IPS-15b (cell line): ENCODE measurements around the gene IP6K3.

ENCODE experiments used
- H3K27me3 ChIP-seq: one replicate; pipeline ENCODE4 v1.6.1; 2013; ENCODE audit warnings: low read length; ENCODE audit not compliant: control insufficient read depth, insufficient read depth
- H3K36me3 ChIP-seq: one replicate; pipeline ENCODE4 v1.6.1; 2013; ENCODE audit warnings: low read length; ENCODE audit not compliant: control insufficient read depth, insufficient read depth
- H3K4me1 ChIP-seq: one replicate; pipeline ENCODE4 v1.6.1; 2013; ENCODE audit warnings: mild to moderate bottlenecking, low read length; ENCODE audit not compliant: control insufficient read depth, insufficient read depth
- H3K4me3 ChIP-seq: one replicate; pipeline ENCODE4 v1.5.1; 2013; ENCODE audit warnings: low read depth, low read length
- H3K9ac ChIP-seq: one replicate; pipeline ENCODE4 v1.6.1; 2013; ENCODE audit warnings: low read depth, mild to moderate bottlenecking, low read length
- H3K9me3 ChIP-seq: one replicate; pipeline ENCODE4 v1.6.1; 2013; ENCODE audit warnings: mild to moderate bottlenecking, low read length; ENCODE audit not compliant: control insufficient read depth, insufficient read depth

The IP6K3 gene

DNA sequence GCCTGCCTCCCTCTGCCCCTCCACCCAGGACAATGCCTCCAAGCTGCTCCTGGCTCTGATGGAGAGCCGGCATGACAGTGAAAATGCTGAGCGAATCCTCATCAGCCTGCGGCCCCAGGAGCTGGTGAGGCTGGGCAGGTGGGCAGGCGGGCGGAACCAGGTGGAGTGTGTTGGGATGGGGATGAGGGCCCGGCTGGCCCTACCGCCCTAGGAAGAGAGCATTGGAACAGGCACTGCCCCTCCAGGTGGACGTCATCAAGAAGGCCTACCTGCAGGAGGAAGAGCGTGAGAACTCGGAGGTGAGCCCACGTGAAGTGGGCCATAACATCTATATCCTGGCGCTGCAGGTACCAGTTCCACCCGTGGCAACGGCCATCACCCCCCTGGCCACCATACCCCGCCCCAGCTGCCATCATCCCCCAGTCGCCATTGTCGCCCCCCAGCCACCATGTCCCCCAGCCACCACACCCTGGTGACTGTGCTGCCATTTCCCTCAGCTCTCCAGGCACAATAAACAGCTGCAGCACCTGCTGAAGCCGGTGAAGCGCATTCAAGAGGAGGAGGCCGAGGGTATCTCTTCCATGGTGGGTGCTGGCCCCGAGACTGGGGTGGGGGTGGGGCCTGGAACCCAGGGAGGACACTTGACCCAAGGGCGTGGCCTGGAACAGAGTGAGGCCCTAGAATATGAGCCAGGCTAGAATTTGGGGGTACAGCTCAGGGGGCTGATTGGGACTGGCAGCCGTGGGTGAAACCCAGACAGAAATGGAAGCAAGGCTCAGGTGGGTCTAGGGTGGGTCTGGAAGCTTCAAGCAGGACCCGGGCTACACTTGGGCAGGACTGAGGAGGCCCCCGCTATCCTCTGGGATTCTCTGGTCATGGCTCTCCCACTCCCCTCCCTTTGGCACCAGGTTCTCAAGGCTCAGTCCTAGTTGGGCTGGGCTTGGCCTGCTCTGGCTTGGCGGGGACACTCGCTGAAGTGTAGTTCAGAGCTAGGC, 59.4 kb downstream of the IP6K3 start:
- no peaks in the 10 kb centered on the region for H3K27me3 ChIP-seq
- no peaks in the 10 kb centered on the region for H3K4me1 ChIP-seq
- no peak overlapping the region for H3K9ac ChIP-seq
- no peaks in the 10 kb centered on the region for H3K9me3 ChIP-seq
- no peak overlapping the region for H3K4me3 ChIP-seq
- peaks cover 94% of the 10 kb centered on the region for H3K36me3 ChIP-seq

DNA sequence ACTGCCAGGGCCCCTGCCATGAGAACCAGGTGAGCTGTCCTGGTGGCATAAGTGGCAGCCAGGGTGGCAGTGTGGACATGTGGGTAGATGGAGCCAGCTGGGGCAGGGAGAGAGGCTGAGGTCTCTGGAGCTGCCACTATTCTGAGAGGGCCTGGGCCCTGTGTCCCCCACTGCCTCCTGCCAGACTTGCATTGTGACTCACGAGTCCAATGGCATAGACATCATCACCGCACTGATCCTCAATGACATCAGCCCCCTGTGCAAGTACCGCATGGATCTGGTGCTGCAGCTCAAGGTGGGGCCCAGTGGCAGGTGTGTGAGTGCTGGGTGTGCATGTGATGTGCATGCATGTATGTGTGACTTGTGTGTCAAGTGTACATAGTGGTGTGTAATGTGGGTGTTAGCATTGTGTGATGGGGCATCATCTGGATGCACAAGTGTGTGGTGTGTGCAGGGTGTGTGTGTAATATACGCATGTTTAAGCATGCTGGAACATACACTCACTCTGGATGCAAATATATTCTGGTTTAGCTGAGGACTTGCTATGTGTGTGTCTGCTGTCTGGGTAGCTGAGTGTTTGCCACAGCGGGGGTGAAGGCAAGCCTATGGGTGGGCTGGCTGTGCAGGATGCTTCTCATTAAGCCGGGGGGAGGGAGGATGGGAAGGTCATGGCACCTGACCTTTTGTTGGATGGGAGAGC, 60.3 kb downstream of the IP6K3 start:
- Histone ChIP-seq H3K36me3 (peaks cover 90% of the 10 kb centered on the region), H3K4me3 (no peak overlapping the region), H3K9ac (no peak overlapping the region), H3K27me3 (no peaks in the 10 kb centered on the region), H3K4me1 (no peaks in the 10 kb centered on the region), H3K9me3 (no peaks in the 10 kb centered on the region)

DNA sequence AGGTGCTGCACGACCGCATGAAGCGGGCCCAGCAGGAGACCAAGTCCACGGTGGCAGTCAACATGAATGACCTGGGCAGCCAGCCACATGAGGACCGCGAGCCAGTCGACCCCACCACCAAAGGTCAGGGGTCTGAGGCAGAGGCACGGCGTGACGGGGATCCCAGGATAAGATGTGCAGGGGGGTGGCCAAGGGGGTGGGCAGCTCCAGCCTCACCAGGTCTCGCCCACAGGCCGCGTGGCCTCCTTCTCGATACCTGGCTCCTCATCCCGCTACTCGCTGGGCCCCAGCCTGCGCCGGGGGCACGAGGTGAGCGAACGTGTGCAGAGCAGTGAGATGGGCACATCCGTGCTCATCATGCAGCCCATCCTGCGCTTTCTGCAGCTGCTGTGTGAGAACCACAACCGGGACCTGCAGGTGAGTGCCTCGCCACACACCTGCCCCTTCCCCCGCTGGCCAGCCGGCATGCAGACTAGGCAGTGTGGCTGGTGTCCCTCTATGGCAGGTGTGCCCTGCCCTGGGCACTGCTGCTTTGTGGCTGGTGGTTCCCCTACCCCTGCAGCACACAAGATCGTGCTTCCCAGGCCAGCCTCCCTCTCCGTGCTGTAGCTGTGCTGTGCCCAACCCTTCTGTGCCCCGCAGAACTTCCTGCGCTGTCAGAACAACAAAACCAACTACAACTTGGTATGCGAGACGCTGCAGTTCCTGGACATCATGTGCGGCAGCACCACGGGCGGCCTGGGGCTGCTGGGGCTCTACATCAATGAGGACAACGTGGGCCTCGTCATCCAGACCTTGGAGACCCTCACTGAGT, 61.1 kb downstream of the IP6K3 start:
- H3K36me3 ChIP-seq = peaks cover 86% of the 10 kb centered on the region

DNA sequence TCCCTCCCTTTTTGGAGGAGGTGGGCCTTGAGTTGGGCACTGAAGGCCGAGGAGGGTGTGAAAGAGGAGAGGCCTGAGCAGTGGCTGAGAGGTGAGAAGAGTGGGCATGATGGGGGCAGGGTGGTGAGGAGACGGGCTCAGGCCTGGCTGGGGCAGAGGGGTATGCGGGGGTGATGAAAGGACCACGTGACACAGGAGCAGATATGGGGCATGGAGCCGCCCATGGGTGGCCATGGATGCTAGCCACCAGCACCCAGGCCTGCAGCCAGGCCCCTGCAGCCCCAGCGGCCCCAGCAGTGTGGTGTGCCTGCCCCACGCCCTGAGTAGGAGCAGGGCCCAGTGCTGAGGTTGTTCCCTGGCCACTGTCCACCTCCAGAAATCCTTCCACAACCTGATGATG, 61.7 kb downstream of the IP6K3 start:
- no peak overlapping the region for H3K4me3 ChIP-seq
- no peak overlapping the region for H3K9ac ChIP-seq
- no peaks in the 10 kb centered on the region for H3K9me3 ChIP-seq
- H3K4me1 ChIP-seq = no peaks in the 10 kb centered on the region
- no peaks in the 10 kb centered on the region for H3K27me3 ChIP-seq
- H3K36me3 ChIP-seq = peaks cover 86% of the 10 kb centered on the region

More for the DNA sequence above, 61.1 kb downstream of the IP6K3 start:
- Histone ChIP-seq H3K9ac (no peak overlapping the region), H3K9me3 (no peaks in the 10 kb centered on the region), H3K4me3 (no peak overlapping the region), H3K4me1 (no peaks in the 10 kb centered on the region), H3K27me3 (no peaks in the 10 kb centered on the region)

DNA sequence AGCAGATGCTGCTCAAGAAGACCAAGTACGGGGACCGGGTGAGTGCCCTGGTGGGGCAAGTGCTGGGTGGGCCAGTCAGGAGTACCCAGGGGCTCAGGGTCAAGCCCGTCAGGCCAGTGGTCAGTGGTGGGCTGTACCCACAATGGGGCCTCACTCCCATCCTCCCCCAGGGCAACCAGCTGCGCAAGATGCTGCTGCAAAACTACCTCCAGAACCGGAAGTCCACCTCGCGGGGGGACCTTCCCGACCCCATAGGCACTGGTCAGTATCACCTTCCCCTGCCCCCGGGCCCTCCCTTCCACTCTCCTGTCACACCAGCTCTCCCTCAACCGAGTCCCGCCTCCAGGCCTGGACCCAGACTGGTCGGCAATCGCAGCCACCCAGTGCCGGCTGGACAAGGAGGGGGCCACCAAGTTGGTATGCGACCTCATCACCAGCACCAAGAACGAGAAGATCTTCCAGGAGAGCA, 62.2 kb downstream of the IP6K3 start:
- Histone ChIP-seq H3K36me3 (peaks cover 85% of the 10 kb centered on the region), H3K4me3 (no peak overlapping the region), H3K27me3 (no peaks in the 10 kb centered on the region), H3K9ac (no peak overlapping the region), H3K9me3 (no peaks in the 10 kb centered on the region), H3K4me1 (no peaks in the 10 kb centered on the region)

DNA sequence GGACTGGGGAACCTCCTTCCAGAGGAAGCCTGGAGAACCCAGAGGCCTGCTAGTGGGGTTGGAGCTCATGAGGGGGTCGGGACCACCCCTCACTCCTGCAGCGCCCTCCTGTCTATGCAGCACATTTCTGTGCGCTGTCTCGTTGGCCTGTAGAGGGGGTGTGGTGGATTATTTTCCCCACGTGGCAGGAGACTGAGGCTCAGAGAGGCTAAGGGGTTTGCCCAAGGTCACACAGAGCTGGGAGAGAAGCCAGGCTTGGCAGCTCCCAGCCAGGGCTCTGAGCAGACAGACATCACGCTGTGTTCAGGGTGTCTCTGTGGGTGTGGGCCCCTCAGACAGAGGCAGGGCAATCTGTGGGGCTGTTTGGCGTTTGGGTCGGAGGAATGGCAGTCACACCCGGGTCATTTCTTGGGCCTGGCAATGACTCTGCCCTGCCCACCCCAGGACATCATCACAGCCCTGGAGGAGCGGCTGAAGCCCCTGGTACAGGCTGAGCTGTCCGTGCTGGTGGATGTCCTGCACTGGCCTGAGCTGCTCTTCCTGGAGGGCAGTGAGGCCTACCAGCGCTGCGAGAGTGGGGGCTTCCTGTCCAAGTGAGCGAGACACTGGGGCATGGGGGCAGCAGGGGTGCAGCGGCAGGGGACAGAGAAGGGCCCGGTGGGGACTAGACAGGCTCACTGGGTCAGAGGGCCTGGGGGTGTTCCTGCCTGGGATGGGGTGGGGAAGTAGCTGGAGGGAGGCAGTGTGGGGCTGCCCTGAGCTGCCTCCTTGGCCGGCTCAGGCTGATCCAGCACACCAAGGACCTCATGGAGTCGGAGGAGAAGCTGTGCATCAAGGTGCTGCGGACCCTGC, 62.9 kb downstream of the IP6K3 start:
- no peak overlapping the region for H3K9ac ChIP-seq
- peaks cover 85% of the 10 kb centered on the region for H3K36me3 ChIP-seq

DNA sequence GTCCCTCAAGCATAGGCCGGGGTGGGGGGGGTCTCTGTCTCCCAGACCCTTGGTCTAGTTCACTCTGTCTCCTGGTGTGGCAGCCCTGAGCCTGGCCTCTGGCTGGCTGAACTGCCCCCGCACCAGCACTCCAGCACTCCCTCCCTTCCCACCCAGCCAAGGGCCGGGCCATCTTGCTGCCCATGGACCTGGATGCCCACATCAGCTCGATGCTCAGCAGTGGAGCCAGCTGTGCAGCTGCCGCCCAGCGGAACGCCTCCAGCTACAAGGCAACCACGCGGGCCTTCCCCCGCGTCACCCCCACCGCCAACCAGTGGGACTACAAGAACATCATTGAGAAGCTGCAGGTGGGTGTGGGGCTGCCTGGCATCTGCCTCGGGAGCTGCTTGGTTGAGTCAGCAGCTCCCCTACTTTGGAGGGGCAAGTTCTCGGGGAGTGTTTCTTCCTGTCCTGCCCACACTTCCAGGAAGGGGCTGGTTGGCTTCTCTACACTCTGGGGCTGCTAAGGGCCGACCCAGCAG, 63.6 kb downstream of the IP6K3 start:
- Histone ChIP-seq H3K36me3 (peaks cover 80% of the 10 kb centered on the region), H3K9ac (no peak overlapping the region), H3K9me3 (no peaks in the 10 kb centered on the region)

More for the DNA sequence above, 62.9 kb downstream of the IP6K3 start:
- no peaks in the 10 kb centered on the region for H3K27me3 ChIP-seq
- no peak overlapping the region for H3K4me3 ChIP-seq
- H3K4me1 ChIP-seq = no peaks in the 10 kb centered on the region
- H3K9me3 ChIP-seq = no peaks in the 10 kb centered on the region

DNA sequence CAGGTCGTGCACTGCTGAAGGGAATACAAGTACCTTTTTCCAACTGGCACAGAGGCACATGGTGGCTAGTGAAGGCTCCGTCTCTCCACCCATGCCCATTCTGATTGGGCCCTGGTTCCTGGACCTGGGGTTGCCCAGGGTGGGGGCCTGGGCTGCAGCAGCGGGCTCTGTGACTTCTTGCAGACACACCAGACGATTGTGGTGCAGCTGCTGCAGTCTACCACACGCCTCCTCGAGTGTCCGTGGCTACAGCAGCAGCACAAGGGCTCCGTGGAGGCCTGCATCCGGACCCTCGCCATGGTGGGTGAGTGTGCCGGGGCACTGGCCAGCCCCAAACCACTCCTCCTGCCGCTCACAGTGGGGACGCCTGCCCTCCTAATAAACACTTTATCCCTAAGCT, 64.4 kb downstream of the IP6K3 start:
- Histone ChIP-seq H3K4me1 (no peaks in the 10 kb centered on the region), H3K4me3 (no peak overlapping the region), H3K9me3 (no peaks in the 10 kb centered on the region), H3K27me3 (no peaks in the 10 kb centered on the region), H3K9ac (no peak overlapping the region), H3K36me3 (peaks cover 81% of the 10 kb centered on the region)

More for the DNA sequence above, 63.6 kb downstream of the IP6K3 start:
- no peaks in the 10 kb centered on the region for H3K27me3 ChIP-seq
- no peak overlapping the region for H3K4me3 ChIP-seq
- H3K4me1 ChIP-seq = no peaks in the 10 kb centered on the region

DNA sequence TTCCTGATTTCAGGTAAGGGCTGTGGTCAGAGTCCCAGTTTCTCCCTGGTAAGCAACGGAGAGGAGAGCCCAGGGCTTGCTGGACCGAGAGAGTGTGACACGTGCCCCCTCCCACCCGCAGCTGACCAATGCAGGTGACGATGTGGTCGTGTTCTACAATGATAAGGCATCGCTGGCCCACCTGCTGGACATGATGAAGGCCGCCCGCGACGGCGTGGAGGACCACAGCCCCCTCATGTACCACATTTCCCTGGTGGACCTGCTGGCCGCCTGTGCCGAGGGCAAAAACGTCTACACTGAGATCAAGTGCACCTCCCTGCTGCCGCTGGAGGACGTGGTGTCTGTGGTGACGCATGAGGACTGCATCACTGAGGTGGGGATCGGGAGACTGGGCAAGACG, 66.9 kb downstream of the IP6K3 start:
- no peak overlapping the region for H3K4me3 ChIP-seq
- H3K36me3 ChIP-seq = peaks cover 73% of the 10 kb centered on the region
- H3K9me3 ChIP-seq = no peaks in the 10 kb centered on the region
- no peak overlapping the region for H3K9ac ChIP-seq
- no peaks in the 10 kb centered on the region for H3K4me1 ChIP-seq
- H3K27me3 ChIP-seq = no peaks in the 10 kb centered on the region

DNA sequence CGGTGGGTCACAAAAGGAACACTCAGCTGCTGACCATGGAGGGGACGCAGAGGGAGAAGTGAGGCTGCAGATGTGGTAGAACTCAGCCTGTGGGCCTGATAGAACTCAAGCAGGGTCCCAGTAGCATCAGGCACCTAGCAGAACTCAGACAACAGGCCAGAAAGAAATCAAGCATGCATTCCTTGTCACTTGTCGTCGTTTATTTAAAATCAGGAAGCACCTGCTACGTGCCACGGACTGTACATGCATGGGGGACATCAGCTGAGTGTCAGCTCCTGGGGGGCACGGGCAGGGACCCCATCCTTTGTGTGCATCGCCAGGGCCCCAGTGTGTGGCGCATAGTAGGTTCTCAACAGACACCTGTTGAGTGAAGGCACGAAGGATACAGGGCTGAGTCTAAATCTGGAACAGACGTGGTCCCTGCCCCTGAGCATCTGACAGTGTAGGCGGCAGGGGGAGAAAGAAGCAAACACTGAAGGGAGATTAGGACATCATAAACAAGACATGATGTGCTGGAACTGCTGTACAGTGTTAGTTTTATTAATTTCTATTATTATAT, 67.7 kb downstream of the IP6K3 start:
- Histone ChIP-seq H3K4me1 (no peaks in the 10 kb centered on the region), H3K36me3 (peaks cover 70% of the 10 kb centered on the region)

More for the DNA sequence above, 67.7 kb downstream of the IP6K3 start:
- no peaks in the 10 kb centered on the region for H3K27me3 ChIP-seq
- H3K9ac ChIP-seq = no peak overlapping the region
- no peak overlapping the region for H3K4me3 ChIP-seq
- no peaks in the 10 kb centered on the region for H3K9me3 ChIP-seq
